ENCODE data around the gene CD3G. TPM values are rescaled to one million over a fixed set of nuclear protein-coding genes. Genes with fewer than 3 reads are reported as not detected.
A peak's percentile ranks its signal among the peaks of the same experiment; 100 is the strongest.

Gene CD3G
- total RNA-seq, 1 donor from 2014 or later = 143 TPM

DNA sequence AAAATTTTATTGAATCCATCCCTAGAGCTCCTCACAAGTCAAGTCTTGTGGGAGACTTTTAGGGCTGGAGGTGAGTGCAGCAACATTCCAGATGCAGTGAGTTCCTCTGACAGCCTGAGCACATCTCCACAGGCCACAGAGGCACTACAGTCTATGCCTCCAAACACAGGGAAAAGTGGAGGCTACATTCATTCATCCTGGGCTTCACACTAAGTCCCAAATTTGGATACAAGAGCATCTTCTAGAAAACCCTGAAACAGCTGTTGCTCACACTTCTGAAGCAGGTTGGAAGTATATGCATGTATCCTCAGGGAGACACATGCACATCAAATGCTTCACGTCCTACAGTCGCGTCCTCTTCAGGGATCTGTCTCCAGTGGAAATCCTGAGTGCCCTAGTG lies 2.9 kb upstream of the CD3G start:
- Mint-ChIP-seq H3K27me3 (no peaks in the 10 kb centered on the region), H3K27ac (peak overlapping the region; percentile 100), H3K36me3 (ENCODE audit: low read depth) (peaks cover 58% of the 10 kb centered on the region), H3K4me1 (peaks cover 69% of the 10 kb centered on the region), H3K4me3 (peak overlapping the region; percentile 90), H3K9me3 (no peaks in the 10 kb centered on the region)
- intact Hi-C loops (cut with micrococcal nuclease) = loop anchor here (2.0 to 10.0 kb wide), 4 partner anchors 94 to 526 kb away; partner anchors contain the start of gene KMT2A
- peak; percentile 67 for DNase-seq

DNA sequence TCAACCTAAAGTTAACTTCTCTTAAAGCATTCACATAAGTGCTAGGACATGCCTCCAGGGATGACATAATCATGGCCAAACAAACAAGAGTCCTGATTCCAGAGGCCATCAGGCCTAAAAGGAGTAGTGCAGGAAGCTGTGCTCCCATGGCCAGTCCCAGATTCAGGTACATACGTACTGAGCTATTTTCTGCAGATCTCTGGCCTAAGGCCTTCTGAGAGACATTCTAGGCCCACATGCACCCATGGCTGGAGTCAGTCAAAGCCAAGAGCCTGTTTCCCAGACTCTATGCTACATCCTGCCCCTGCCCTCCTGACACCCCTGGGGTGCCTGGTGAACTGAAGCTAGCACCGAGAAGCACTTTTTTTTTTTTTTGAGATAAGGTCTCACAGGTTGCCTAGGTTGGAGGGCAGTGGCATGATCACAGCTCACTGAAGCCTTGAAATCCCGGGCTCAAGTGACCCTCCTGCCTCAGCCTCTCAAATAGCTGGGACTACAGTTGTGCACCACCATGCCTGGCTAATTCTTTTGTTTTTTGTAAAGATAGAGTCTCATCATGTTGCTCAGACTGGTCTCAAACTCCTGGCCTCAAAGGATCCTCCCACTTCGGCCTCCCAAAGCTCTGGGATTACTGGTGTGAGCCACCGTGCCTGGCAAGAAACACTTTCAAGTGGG lies 2.2 kb upstream of the CD3G start:
- Mint-ChIP-seq H3K4me1 (peaks cover 70% of the 10 kb centered on the region), H3K9me3 (peaks cover 3% of the 10 kb centered on the region), H3K36me3 (ENCODE audit: low read depth) (peaks cover 55% of the 10 kb centered on the region), H3K27me3 (no peaks in the 10 kb centered on the region), H3K4me3 (peak overlapping the region; percentile 90), H3K27ac (peak overlapping the region; percentile 100)
- DNase-seq = peak; percentile 77
- intact Hi-C loops (cut with micrococcal nuclease) = loop anchor here (1.0 to 10.0 kb wide), 7 partner anchors 36 to 527 kb away; partner anchors contain the start of gene KMT2A

DNA sequence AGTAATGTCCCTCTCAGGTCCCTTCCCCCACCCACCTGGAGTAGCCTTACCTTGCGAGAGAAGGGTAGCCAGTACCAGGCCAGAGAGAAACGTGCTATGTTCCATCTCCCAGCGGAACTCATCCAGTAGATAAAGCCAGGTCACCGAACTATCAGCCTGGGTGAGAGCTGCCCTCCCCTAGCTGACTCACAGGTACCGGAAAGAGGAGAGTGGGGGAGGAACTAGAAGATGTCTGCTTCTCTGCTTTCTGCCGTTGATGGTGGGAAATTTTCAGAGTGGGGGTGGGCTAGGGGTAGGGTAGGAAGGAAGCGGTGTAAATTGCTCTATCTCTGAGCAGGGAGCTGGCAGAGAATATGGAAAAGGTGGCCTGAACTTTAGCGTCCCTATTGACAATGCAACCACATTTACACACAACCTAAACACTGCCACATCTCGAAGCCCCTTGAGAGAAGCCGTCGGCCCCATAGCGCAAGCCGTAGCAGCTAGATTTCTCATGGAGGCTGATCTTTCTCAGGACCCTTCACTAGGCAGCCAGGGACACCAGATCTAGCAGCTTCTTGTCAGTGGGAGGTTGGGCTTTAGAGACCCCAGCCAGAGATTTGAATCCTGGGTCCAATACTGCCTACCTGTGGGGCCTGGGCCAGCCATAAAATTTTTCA lies 1.5 kb upstream of the CD3G start, which contains the start of gene CD3D:
CD3D (minus strand) TSS at position 203 of the 659 bp plus-strand sequence; CDS start at position 105, 98 bp downstream.
- intact Hi-C loops (cut with micrococcal nuclease) = loop anchor here (1.0 to 10.0 kb wide), 6 partner anchors 36 to 528 kb away; partner anchors contain the start of gene KMT2A
- H3K27ac Mint-ChIP-seq = peak within 1 kb of the TSS; percentile 100
- peaks cover 76% of the 10 kb centered on the region for H3K4me1 Mint-ChIP-seq

DNA sequence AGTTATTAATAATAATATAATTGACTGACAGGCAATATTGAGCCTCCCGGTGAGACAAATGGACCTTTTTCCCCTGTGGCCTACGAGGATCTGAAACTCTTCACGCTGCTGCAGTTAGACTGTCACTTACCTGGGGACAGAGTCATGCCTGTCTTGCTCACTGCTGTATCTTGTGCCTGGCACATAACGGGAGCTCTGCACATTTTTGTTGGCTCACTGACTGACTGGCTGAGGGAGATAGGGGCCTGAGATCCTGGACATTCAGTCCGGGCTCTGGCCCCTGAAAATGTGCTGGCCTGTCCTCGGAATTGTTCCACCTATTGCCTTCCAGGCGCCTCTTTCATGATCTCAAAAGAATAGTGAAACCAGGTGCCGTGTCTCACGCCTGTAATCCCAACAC lies 896 bp upstream of the CD3G start:
- Mint-ChIP-seq H3K9me3 (peaks cover 3% of the 10 kb centered on the region), H3K4me3 (peak overlapping the region; percentile 90), H3K27ac (peak overlapping the region; percentile 100), H3K36me3 (ENCODE audit: low read depth) (peaks cover 54% of the 10 kb centered on the region), H3K4me1 (peaks cover 76% of the 10 kb centered on the region), H3K27me3 (no peaks in the 10 kb centered on the region)
- intact Hi-C loops (cut with micrococcal nuclease) = loop anchor here (2.0 to 10.0 kb wide), 5 partner anchors 94 to 528 kb away; partner anchors contain the start of gene KMT2A
- DNase-seq = peak; percentile 77

More for the DNA sequence above, 1.5 kb upstream of the CD3G start, which contains the start of gene CD3D:
- peak; percentile 89 for DNase-seq
- no peaks in the 10 kb centered on the region for H3K27me3 Mint-ChIP-seq
- H3K36me3 Mint-ChIP-seq (ENCODE audit: low read depth) = peaks cover 56% of the 10 kb centered on the region
- peak within 1 kb of the TSS; percentile 90 for H3K4me3 Mint-ChIP-seq
- peaks cover 3% of the 10 kb centered on the region for H3K9me3 Mint-ChIP-seq

DNA sequence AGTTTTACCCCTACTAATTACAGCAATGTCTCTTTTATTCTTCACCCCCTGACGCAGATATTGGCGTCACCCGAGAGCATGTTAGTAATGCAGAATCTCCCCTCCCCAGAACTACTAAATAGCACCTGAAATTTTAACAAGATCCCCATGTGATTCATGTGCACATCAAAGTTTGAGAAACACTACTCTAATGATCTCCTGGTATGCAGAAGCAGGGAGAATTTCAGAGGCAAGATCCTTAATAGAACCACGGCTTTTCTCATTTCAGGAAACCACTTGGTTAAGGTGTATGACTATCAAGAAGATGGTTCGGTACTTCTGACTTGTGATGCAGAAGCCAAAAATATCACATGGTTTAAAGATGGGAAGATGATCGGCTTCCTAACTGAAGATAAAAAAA lies 5.3 kb downstream of the CD3G start:
- Mint-ChIP-seq H3K4me3 (no peak overlapping the region), H3K4me1 (peaks cover 39% of the 10 kb centered on the region), H3K27ac (peak overlapping the region; percentile 59), H3K36me3 (ENCODE audit: low read depth) (peaks cover 57% of the 10 kb centered on the region), H3K27me3 (no peaks in the 10 kb centered on the region), H3K9me3 (peaks cover 3% of the 10 kb centered on the region)
- intact Hi-C loops (cut with micrococcal nuclease) = loop anchor here (10.0 kb wide), 1 partner anchor 535 kb away; no protein-coding TSS in a partner anchor
- DNase-seq = no peak

DNA sequence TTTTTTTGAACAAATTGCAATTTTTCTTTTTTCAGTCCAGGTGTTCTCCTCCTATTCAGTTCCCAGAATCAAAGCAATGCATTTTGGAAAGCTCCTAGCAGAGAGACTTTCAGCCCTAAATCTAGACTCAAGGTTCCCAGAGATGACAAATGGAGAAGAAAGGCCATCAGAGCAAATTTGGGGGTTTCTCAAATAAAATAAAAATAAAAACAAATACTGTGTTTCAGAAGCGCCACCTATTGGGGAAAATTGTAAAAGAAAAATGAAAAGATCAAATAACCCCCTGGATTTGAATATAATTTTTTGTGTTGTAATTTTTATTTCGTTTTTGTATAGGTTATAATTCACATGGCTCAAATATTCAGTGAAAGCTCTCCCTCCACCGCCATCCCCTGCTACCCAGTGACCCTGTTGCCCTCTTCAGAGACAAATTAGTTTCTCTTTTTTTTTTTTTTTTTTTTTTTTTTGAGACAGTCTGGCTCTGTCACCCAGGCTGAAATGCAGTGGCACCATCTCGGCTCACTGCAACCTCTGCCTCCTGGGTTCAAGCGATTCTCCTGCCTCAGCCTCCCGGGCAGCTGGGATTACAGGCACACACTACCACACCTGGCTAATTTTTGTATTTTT lies 9.1 kb downstream of the CD3G start:
- H3K4me1 Mint-ChIP-seq = peaks cover 13% of the 10 kb centered on the region
- intact Hi-C loops (cut with micrococcal nuclease) = loop anchor here (1.0 to 2.0 kb wide), 3 partner anchors 48 to 155 kb away; partner anchors contain the start of gene CD3E
- H3K9me3 Mint-ChIP-seq = no peaks in the 10 kb centered on the region
- no peak for DNase-seq
- H3K36me3 Mint-ChIP-seq (ENCODE audit: low read depth) = peaks cover 43% of the 10 kb centered on the region
- peak overlapping the region; percentile 29 for H3K27ac Mint-ChIP-seq
- no peak overlapping the region for H3K4me3 Mint-ChIP-seq
- no peaks in the 10 kb centered on the region for H3K27me3 Mint-ChIP-seq

DNA sequence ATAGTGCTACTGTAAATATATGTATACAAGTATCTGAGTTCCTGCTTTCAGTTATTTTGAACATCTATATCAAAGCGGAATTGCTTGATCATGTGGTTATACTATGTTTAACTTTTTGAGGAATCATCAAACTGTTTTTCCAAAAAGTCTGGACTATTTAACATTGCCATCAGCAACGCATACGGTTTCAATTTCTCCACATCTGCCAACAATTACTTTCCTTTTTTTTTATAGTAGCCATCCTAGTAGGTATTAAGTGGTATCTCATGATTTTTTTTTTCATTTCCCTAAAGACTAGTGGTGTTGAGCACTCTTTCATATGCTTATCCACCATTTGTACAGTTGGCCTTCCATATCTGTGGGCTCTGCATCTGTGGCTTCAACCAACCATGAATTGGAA lies 13.9 kb downstream of the CD3G start:
- Mint-ChIP-seq H3K36me3 (ENCODE audit: low read depth) (peaks cover 20% of the 10 kb centered on the region), H3K9me3 (no peaks in the 10 kb centered on the region), H3K27ac (no peak overlapping the region)

DNA sequence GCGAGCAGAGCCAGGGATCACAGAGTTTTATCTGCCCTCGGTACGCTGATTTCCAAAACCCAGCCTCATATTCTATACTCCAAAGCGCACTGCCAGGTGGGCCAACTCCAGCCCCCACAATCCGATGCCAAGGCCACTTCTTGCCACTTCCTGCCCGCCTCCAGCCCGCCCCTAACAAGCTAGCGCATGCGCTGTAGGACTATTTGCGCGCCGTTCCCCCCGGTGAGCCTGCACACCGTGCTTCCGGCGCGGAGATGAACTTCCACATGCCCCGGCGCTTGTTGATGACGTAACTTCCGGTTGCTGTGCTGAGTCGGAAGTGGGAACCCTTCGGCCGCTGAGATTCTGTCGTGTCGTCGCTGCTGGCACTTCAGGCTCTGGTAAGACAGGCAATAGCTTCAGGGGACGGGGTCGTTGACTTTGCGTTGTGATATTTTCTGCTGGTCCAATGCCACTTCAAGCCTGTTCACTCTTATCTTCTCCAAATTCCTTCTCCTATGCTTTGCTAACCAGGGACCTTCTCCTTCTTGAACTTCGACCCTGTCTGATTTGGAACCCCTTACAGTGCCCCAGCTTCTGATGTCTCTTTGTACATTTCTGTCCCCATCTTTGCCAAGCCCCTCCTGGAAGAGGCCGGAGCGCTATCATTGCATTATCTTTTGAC lies 15.3 kb downstream of the CD3G start, which contains the start of gene UBE4A:
UBE4A (plus strand) TSS at position 306 of the 664 bp plus-strand sequence. CDS start 5,481 bp downstream, outside the sequence.
- H3K36me3 Mint-ChIP-seq (ENCODE audit: low read depth) = peaks cover 16% of the 10 kb centered on the region

More for the DNA sequence above, 13.9 kb downstream of the CD3G start:
- DNase-seq = no peak
- intact Hi-C loops (cut with micrococcal nuclease) = loop anchor here (2.0 kb wide), 1 partner anchor 13 kb away; the partner anchor contains the start of gene CD3G
- Mint-ChIP-seq H3K27me3 (peaks cover 2% of the 10 kb centered on the region), H3K4me3 (no peak overlapping the region), H3K4me1 (peaks cover 33% of the 10 kb centered on the region)

DNA sequence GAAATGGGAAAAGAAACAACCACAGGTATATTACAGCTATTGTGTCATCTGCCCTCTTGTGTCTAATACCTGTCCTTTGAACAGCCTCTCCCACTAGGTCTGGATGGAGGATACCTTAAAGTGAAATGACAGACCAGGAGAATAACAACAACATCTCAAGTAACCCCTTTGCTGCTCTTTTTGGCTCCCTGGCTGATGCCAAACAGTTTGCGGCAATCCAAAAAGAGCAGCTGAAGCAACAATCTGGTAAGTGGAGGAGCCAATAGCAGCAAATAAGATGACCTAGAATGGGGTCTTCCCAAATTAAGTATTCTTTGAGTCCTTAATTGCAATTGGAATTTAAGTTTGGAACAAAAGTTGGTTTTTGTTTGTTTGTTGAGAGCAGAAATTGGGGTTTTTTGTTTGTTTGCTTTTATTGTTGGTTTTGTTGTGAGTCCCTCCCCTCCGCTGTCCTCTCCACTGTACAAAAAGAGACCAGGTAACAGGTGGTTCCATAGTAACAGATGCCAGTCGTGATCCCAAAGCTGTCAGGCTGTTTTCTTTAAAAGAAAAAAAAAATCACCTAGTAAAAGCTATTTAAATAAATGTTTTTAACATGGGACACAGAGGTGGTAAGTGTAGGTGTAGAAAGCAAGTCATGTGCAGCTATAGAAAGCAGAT lies 20.9 kb downstream of the CD3G start:
- Mint-ChIP-seq H3K36me3 (ENCODE audit: low read depth) (peaks cover 46% of the 10 kb centered on the region), H3K4me1 (peaks cover 25% of the 10 kb centered on the region), H3K9me3 (no peaks in the 10 kb centered on the region), H3K27ac (no peak overlapping the region), H3K4me3 (no peak overlapping the region), H3K27me3 (no peaks in the 10 kb centered on the region)
- no peak for DNase-seq
- intact Hi-C loops (cut with micrococcal nuclease) = no loop called here

More for the DNA sequence above, 15.3 kb downstream of the CD3G start, which contains the start of gene UBE4A:
- intact Hi-C loops (cut with micrococcal nuclease) = loop anchor here (1.0 to 2.0 kb wide), 2 partner anchors 15 to 42 kb away; partner anchors contain the start of genes ATP5MG and CD3G
- DNase-seq = peak; percentile 99
- Mint-ChIP-seq H3K9me3 (no peaks in the 10 kb centered on the region), H3K27ac (peak within 1 kb of the TSS; percentile 91), H3K4me3 (peak within 1 kb of the TSS; percentile 93), H3K4me1 (peaks cover 36% of the 10 kb centered on the region), H3K27me3 (peaks cover 2% of the 10 kb centered on the region)

DNA sequence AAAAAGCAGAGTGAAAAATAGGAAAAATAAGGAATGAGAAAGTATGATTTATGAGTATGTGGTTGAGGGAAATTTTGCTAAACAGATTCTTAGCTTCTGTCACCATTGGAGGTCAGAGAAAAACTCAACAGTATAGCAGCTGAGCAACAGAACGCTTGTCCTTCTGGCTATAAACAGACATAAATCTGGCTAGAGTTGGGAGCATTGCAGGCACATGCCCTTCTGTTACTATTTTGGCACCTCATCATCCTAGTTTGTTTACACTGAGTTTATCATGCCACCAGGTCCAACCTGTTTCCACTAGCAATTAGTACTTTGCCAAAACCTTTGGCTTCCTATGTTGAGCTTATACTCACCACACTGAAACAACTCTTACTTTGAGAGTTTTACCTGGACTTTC lies 22.1 kb downstream of the CD3G start:
- DNase-seq = no peak
- H3K27ac Mint-ChIP-seq = no peak overlapping the region
- no peak overlapping the region for H3K4me3 Mint-ChIP-seq
- no peaks in the 10 kb centered on the region for H3K27me3 Mint-ChIP-seq
- peaks cover 18% of the 10 kb centered on the region for H3K4me1 Mint-ChIP-seq
- intact Hi-C loops (cut with micrococcal nuclease) = no loop called here
- no peaks in the 10 kb centered on the region for H3K9me3 Mint-ChIP-seq
- peaks cover 53% of the 10 kb centered on the region for H3K36me3 Mint-ChIP-seq (ENCODE audit: low read depth)

DNA sequence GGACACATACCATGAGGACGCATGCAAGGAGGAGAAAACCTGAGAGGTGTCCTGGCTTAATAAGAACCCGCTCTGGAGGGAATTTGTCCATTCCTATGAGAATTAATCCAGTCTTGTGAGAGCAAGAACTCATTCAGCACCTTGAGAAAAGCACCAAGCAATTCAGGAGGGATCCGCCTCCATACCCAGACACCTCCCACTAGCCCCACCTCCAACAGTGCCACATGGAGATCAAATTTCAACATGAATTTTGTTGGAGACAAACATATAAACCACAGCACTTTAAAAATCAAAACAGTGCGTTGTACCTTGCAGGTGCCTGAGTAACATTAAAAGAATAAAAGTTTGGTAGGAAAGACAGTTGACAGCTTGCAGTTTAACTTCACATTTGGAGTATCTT lies 26.6 kb downstream of the CD3G start:
- peaks cover 78% of the 10 kb centered on the region for H3K36me3 Mint-ChIP-seq (ENCODE audit: low read depth)
- H3K9me3 Mint-ChIP-seq = no peaks in the 10 kb centered on the region
- no peaks in the 10 kb centered on the region for H3K27me3 Mint-ChIP-seq
- no peak for DNase-seq
- peaks cover 2% of the 10 kb centered on the region for H3K4me1 Mint-ChIP-seq
- H3K27ac Mint-ChIP-seq = peak overlapping the region; percentile 20
- H3K4me3 Mint-ChIP-seq = no peak overlapping the region
- intact Hi-C loops (cut with micrococcal nuclease) = no loop called here

DNA sequence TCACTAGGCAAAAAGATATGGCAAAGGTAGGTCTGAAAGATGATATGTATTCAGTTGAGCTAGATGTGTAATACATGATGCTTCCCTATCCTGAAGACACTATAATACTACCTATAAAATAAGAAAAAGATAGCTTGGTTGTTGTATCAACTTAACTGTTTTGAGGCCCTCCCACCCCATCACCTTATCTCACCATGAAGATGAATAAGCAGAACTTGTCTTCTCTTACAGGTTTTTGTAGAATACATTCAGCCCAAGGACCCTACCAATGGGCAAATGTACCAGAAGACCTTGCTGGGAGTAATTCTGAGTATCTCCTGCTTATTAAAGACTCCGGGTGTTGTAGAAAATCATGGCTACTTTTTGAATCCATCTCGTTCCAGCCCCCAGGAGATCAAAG lies 29.1 kb downstream of the CD3G start:
- peaks cover 80% of the 10 kb centered on the region for H3K36me3 Mint-ChIP-seq (ENCODE audit: low read depth)
- H3K27ac Mint-ChIP-seq = no peak overlapping the region
- no peak overlapping the region for H3K4me3 Mint-ChIP-seq
- intact Hi-C loops (cut with micrococcal nuclease) = no loop called here
- no peaks in the 10 kb centered on the region for H3K9me3 Mint-ChIP-seq
- peaks cover 5% of the 10 kb centered on the region for H3K4me1 Mint-ChIP-seq
- DNase-seq = no peak
- H3K27me3 Mint-ChIP-seq = no peaks in the 10 kb centered on the region

Data from activated CD4-positive, alpha-beta T cell treated with anti-CD3 and anti-CD28 coated beads, Interleukin-2, amount 10 ng/mL, durations not matched to agents 24 days and 14 days (primary cell).